NCI-H2029 (cell line): ENCODE measurements around the gene VRK1.
A peak's percentile ranks its signal among the peaks of the same experiment; 100 is the strongest.
"Not testable (repeated sequence)": the region's sequence is repeated elsewhere in the genome, so short reads cannot be mapped to it uniquely, and the experiment has no call there.

Experiments used
- DNase-seq: peaks from one replicate; lab custom pipeline; 2025; lab: John Stamatoyannopoulos, UW

VRK1 gene

GRCh38 chr14:96796851-96797581, at the start of gene VRK1:
VRK1 (plus strand) TSS chr14:96797382; CDS start chr14:96833472, 36,090 bp downstream.
- peak; percentile 86 for DNase-seq

GRCh38 chr14:96747608-96748007, 49.6 kb upstream of the VRK1 start:
- DNase-seq, result no peak

- no peak for DNase-seq
Measured at GRCh38 chr14:96748362-96748761, 48.8 kb upstream of the VRK1 start.

GRCh38 chr14:96751505-96751904, 45.7 kb upstream of the VRK1 start:
- DNase-seq, result no peak

DNA sequence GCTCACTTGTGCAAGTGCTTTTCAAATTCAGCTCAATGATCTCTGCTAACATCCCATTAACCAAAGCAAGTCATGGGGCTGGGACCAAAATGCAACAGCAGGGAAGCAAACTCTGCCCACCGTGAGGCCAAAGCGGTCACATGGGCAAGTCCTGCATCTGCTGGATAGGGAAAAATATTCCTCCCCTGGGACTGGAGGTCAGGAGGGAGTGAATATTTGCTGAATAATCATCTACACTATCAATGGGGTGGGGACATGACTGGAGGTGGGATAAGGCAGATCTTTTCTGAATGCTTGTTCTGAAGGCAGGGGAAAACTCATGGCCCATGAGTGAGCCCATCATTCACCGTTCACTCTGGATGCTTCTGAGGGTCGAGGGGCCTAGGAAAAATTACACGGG, 45.1 kb upstream of the VRK1 start:
- no peak for DNase-seq

DNA sequence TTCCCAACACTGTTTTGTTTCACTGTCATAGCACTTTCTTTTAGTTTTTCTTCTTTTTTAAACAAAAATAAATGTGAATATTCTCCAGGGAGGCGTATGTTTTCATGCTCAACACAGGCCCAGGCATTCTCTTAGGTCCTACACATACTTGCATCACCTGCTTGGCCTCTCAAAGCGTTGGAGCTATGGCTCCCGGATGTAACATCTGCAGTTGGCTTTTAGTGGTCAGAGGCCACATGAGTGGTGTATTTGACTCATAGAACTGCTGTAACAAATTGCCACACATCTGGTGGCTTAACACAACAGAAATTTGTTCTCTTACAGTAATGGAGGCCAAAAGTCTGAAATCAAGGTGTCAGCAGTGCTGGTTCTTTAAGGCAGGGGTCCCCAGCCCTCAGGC, 44.6 kb upstream of the VRK1 start:
- no peak for DNase-seq

DNA sequence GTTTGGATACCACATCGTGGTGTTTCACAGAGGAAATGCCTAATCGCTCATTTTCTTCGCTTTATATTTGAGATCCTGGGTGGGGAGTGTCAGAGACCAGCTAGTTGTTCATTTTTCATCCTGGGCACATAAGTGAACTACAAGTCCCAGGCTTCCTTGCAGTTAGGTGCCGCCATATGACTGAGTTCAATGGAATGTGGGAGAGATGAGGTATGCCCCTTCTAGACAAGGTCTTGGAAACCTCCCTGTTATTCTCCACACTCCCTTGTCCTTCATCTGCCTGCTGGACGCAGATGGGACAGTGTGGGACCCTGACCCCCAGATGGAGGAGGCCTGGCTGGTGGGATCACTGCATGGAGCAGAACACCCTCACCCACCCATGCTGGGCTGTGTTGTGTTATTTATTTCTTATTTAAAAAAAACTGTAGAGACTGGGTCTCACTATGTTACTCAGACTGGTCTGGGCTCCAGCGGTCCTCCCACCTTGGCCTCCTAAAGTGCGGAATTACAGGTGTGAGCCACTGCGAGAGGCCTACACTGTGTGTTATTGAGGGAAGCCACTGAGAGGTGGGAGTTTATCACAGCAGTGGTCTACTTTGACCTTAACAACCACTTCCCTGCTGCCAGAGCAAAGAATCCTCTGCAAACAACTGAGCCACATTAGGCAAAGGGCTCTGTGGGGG, 42.9 kb upstream of the VRK1 start:
- no peak for DNase-seq

- no peak for DNase-seq
Measured at GRCh38 chr14:96754845-96755184, 42.4 kb upstream of the VRK1 start.

- no peak for DNase-seq
Measured at GRCh38 chr14:96756745-96757144, 40.4 kb upstream of the VRK1 start.

- no peak for DNase-seq
Measured at GRCh38 chr14:96757456-96757855, 39.7 kb upstream of the VRK1 start.

DNA sequence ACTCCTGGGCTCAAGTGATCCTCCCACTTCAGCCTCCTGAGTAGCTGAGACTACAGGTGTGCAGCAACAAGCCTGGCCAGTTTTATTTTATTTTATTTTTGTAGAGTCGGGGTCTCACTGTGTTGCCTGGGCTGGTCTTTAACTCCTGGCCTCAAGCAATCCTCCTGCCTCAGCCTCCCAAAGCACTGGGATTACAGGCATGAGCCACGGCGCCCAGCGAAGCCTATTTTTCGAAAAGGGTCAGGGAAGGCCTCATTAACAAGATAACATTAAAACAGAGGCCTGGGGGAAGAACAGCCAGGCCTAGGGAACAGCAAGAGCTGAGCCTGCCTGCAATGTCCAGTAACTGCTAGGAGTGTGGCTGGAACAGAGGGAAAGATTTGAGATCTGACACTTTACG, 36.1 kb upstream of the VRK1 start:
- no peak for DNase-seq

- DNase-seq, result peak; percentile 45
Measured at GRCh38 chr14:96762650-96763049, 34.5 kb upstream of the VRK1 start.

DNA sequence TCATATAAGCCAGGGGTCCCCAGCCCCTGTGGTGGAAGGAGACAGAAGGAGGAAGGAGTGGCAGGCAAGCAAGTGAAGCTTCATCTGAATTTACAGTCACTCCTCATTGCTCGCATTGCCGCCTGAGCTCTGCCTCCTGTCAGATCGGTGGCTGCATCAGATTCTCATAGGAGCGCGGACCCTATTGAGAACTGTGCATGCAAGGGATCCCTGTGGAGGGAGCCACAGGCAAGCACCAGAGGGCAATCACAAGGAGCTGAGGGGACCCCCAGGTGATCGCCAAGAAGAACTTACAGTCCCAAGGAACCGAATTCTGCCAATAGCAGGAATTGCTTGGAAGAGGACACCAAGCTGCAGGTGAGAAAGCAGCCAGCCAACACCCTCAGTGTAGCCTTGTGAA, 33.2 kb upstream of the VRK1 start:
- no peak for DNase-seq

DNA sequence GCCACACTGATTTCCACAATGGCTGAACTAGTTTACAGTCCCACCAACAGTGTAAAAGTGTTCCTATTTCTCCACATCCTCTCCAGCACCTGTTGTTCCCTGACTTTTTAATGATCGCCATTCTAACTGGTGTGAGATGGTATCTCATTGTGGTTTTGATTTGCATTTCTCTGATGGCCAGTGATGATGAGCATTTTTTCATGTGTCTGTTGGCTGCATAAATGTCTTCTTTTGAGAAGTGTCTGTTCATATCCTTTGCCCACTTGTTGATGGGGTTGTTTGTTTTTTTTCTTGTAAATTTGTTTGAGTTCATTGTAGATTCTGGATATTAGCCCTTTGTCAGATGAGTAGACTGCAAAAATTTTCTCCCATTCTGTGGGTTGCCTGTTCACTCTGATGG, 32.0 kb upstream of the VRK1 start:
- not testable (repeated sequence) for DNase-seq

DNA sequence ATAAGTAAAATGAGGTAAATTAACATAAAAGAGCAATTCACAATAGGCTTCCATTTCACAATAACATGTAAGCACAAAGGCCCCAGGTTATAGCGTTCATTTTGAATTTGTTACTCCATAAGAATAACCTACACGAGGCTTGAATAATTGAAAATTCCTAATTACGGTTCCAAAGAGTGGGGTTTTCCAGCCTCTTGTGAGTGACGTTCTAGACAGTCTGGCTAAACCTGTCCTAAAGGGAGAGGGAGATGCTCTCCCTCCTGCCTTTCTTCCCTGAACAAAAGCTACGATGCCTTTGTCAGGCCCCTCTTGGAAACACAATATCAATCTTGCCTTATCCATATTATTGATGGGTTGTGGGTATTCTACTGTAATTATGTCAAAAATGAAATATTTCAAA, 24.3 kb upstream of the VRK1 start:
- DNase-seq, result no peak

- DNase-seq, result no peak
Measured at GRCh38 chr14:96776791-96777190, 20.4 kb upstream of the VRK1 start.

GRCh38 chr14:96780500-96780899, 16.7 kb upstream of the VRK1 start:
- DNase-seq, result no peak

- no peak for DNase-seq
Measured at GRCh38 chr14:96781371-96781770, 15.8 kb upstream of the VRK1 start.

DNA sequence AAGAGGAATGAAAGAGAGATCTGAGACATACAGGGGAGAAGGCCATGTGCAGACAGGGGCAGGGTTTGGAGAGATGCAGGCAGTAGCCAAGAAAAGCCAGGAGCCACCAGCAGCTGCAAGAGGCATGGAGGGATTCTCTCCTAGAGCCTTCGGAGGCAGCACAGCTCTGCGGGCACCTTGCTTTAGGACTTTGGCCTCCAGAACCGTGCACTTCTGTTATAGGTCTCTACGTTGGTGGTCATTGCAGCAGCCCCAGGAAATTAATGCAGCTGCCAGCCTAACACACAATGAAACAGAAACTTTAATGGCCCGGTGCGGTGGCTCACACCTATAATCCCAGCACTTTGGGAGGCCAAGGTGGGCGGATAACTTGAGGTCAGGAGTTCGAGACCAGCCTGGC, 14.7 kb upstream of the VRK1 start:
- DNase-seq, result no peak

DNA sequence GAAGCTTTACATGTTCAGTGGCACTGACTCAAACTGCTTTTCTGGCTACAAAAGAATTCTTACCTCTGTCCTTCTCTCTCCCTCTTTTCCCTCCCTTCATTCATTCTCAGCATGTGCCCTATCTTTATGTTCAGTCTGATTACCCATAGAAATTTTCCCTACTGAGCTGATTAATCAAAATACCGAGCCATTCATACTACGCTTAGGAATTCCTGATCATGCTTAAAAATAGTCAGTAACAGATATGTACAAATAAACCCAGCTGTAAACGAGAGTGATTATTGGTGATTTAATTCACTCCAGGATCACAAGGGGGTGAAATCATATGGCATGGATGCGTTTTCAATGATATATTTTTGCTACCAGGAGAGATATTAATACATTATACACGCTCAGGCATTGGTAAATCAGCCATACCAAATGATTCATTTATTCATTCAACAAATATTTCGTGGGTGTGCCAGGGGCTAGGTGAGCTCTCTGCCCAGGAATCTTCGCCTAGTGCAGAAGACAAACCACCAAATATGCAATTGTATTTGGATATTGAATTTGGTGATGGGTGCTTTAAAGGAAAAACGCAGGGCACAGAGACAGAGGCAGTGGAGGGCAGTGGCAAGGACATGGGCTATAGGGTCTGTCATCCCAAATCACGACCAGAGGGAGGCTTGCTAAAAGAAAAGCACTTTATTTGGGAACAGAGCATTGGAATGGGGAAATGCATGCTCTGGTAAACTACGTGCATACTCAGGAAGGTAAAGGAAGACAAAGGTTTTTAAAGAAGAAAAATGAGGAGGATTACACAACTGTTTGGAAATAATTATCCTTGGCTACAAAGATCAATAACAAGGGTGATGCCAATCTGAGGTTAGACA, 13.9 kb upstream of the VRK1 start:
- DNase-seq, result no peak

GRCh38 chr14:96783915-96784224, 13.3 kb upstream of the VRK1 start:
- no peak for DNase-seq

- DNase-seq, result no peak
Measured at GRCh38 chr14:96790186-96790585, 7.0 kb upstream of the VRK1 start.

- DNase-seq, result no peak
Measured at GRCh38 chr14:96790706-96791105, 6.5 kb upstream of the VRK1 start.
